Measurements from ENCODE around the gene CTNNA3.

DNA sequence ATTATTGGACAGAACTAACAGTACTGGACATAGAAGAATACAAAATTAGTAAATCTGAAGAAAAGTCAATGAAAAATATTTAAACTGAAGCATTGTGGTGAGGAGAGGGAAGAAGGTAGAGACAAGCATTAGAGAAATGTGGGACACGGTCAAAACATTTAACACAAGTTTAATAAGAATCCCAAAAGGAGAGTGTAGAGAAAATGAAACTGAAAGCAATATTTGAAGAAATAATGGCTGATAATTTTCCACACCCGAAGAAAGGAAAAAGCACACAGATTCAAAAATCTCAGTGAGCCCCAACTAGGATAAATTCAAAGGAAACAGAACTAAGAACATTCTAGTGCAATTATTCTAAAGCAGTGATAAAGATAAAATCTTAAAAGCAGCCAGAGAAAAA is 896.5 kb downstream of the CTNNA3 start:
- TF ChIP-seq CTCF (IDR thresholded peaks at IDR 0.05): no peak
- no peak for TF ChIP-seq POLR2AphosphoS5 (IDR thresholded peaks at IDR 0.05; ENCODE audit: low read depth, low read length)
- TF ChIP-seq, protein P1, sequence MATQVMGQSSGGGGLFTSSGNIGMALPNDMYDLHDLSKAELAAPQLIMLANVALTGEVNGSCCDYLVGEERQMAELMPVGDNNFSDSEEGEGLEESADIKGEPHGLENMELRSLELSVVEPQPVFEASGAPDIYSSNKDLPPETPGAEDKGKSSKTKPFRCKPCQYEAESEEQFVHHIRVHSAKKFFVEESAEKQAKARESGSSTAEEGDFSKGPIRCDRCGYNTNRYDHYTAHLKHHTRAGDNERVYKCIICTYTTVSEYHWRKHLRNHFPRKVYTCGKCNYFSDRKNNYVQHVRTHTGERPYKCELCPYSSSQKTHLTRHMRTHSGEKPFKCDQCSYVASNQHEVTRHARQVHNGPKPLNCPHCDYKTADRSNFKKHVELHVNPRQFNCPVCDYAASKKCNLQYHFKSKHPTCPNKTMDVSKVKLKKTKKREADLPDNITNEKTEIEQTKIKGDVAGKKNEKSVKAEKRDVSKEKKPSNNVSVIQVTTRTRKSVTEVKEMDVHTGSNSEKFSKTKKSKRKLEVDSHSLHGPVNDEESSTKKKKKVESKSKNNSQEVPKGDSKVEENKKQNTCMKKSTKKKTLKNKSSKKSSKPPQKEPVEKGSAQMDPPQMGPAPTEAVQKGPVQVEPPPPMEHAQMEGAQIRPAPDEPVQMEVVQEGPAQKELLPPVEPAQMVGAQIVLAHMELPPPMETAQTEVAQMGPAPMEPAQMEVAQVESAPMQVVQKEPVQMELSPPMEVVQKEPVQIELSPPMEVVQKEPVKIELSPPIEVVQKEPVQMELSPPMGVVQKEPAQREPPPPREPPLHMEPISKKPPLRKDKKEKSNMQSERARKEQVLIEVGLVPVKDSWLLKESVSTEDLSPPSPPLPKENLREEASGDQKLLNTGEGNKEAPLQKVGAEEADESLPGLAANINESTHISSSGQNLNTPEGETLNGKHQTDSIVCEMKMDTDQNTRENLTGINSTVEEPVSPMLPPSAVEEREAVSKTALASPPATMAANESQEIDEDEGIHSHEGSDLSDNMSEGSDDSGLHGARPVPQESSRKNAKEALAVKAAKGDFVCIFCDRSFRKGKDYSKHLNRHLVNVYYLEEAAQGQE (IDR thresholded peaks at IDR 0.05; ENCODE audit: insufficient read depth in 1 of 2, low read depth in 2 of 2, low read length in 1 of 2): no peak
- TF ChIP-seq TCF7L2 (IDR thresholded peaks at IDR 0.05; ENCODE audit: low read depth, low read length): no peak
- no peak for TF ChIP-seq SIN3A (IDR thresholded peaks at IDR 0.05; ENCODE audit: borderline replicate concordance, insufficient read depth, low read depth, low read length)
